SU-DHL-6 (cell line): ENCODE measurements around the gene CD8B.

Experiments
- CTCF ChIP-seq: fragments of 200-600 bp; sonication (generic); IDR thresholded peaks from one replicate; pipeline ENCODE4 v1.5.1; 2017; ENCODE audit warnings: antibody characterized with exemption, mild to moderate bottlenecking, low read length, moderate library complexity; ENCODE audit not compliant: insufficient read depth, poor library complexity, severe bottlenecking
- EZH2phosphoT487 ChIP-seq: fragments of 200-600 bp; sonication (generic), shearing (Covaris generic); conservative IDR thresholded peaks from 2 replicates; pipeline ENCODE4 v1.6.1; 2018; ENCODE audit warnings: mild to moderate bottlenecking, antibody characterized with exemption, low read length, moderate library complexity, mixed read lengths

GRCh38 chr2:86818114-86818801 is 43.4 kb downstream of the CD8B start:
- TF ChIP-seq CTCF (no peak), EZH2phosphoT487 (no peak)
